Muscle of arm (tissue), 12 donors: ENCODE results near the gene CCDC141. TPM values are rescaled to one million over a fixed set of nuclear protein-coding genes. Genes with fewer than 3 reads are reported as not detected.

Experiments
- DNase-seq: peaks from one replicate; pipeline ENCODE4 v3.0.0-alpha.2; 2013
- polyA plus RNA-seq, 12 donors: library from polyadenylated mRNA; unstranded; fragments of 120-200 nt; gene quantifications; one replicate each; pipeline ENCODE4 v1.2.1, GENCODE V29; 2013; ENCODE audit not compliant: insufficient read length in 12 of 12

Gene CCDC141
- polyA plus RNA-seq, 12 donors: 20.9 to 82.6 (median 69.1) TPM; not detected in 1

- no peak for DNase-seq
Measured at GRCh38 chr2:178829299-178829960, 220.5 kb downstream of the CCDC141 start.

- DNase-seq: no peak
Measured at GRCh38 chr2:178828486-178828881, 221.5 kb downstream of the CCDC141 start.

GRCh38 chr2:178827739-178828485, 222.0 kb downstream of the CCDC141 start:
- DNase-seq: no peak

GRCh38 chr2:178827111-178827510, 222.8 kb downstream of the CCDC141 start:
- no peak for DNase-seq

DNA sequence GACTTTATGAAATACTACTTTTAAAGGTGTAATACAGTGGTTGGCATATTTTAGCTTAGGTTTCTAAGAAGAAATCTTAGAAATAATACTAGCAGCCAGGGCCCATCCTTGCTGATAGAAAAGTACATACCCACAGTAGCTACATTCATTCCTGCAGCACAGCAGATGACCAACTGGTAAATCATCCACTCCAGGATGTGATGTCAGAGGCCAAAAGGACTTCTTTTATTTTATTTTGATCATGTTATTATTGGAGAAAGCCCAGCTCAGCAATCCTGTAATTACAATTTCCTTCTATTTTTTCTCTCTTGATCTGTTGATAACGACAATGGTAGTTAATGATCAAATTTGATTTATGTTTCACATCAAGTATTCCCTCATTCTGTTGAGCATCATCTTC, 224.8 kb downstream of the CCDC141 start:
- DNase-seq: no peak

GRCh38 chr2:178824181-178824580, 225.8 kb downstream of the CCDC141 start:
- DNase-seq: no peak

DNA sequence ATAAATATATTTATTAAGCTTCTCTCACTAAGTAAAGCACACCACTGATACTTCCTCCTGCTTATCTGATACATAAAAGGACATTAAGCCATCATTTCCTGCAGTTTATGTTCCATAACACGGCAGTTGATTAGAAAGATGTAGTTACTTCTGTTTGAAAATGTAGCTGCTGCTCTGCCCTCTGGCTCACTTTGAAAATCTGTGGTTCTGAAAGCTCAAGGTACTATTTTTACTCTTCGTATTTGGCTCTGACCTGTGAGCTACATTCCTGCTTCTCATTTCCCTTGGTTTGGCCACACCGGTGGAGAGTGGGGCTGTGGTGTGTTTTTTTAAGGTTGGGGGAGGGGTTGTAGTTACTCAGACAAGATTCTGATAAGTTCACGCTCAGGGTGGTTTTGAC, 229.9 kb downstream of the CCDC141 start:
- DNase-seq: no peak

- no peak for DNase-seq
Measured at GRCh38 chr2:178819147-178819875, 230.6 kb downstream of the CCDC141 start.

DNA sequence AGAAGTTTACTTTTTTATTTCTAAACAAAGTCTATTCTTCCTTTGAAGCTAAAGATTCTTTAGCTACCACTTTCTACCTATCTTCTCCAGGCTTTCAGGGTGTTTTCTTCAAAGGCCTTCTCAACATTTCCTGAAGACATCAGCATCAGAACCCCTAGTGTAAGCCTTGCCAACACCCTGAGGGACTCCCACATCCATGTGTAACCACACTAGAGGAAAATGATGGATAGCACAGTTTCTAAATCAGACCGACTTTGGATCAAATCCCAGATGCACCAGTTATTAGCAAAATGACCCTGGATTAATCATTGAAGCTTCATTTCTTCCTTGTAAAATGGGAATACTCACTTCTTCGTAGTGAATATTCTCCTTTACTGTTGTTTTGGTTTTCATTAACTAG, 238.0 kb downstream of the CCDC141 start:
- no peak for DNase-seq

- no peak for DNase-seq
Measured at GRCh38 chr2:178811045-178811444, 238.9 kb downstream of the CCDC141 start.

DNA sequence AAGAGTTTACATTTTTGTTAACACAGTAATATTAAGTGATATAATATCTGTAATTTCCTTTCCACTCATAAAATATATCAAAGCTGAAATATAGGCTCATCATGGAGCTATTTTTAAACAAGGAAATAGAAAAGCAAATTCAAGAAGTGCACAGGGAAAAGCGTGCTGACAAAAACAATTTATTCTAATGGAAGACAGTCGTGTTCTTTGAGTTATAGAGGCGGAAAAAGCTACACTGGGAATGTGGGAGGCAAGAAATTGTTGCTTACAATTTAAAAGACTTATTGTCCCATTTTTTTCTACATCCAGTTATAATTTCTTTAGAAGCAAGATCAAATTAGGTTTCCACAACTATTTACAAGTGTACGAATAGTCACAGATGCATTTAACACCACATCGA, 239.5 kb downstream of the CCDC141 start:
- no peak for DNase-seq

DNA sequence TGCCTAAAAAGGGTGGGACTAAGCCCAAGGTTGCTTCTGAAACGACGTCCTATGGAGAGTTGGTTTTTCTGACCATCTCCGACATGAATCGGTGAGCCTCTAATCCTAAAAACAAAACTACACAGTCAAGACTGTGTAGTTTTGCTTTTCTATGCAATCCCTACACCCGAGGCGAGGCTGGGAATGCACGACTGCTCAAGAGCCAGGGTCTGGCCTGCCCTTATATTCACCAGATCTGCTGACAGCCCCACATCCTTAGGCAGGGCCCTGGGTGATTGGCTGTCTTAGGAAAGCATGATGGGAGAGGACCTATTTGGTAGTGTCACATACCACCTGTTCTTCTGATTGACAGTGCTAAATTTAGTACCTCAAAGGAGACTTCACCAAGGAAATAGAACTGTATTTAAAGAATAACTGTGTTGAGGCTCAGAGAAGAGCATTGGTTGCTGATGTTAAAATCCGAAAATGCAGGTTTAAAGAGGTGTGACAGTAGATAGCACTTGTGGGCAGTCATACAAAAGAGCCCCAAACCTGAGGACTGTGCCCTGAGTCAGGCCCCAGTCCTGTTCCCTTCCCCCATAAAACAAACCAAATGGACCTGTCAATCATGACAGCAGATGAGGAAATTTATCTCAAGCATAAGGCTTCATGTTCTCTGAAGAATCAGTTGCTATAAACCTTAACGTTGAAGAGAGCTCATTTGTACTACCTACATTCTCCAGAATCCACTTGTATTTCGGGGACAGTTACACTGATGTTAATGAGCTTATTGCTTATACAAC, 242.5 kb downstream of the CCDC141 start, which contains the start of gene TTN:
Gene TTN, minus strand, starts transcription at position 197 of the 782 bp plus-strand sequence. CDS start 2,781 bp downstream, outside the sequence.
- no peak for DNase-seq

DNA sequence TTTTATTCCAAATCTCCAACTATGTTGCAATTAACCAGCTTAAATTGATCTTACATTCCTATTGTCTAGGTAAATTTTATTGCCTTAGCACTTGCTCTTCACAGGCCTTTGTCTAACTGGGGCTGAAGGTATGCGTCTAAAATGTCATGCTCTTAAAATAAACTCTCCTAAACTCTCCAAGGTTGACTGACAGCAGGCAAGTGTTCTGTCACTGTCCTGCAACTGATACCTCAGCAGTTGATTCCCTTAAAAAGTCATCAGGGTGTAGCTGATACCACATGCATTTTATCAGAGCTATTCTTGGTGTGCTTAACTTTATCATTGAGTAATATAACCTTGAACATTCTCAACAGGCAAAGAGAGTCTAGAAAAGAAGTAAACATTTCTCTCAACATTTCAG, 243.4 kb downstream of the CCDC141 start:
- no peak for DNase-seq

DNA sequence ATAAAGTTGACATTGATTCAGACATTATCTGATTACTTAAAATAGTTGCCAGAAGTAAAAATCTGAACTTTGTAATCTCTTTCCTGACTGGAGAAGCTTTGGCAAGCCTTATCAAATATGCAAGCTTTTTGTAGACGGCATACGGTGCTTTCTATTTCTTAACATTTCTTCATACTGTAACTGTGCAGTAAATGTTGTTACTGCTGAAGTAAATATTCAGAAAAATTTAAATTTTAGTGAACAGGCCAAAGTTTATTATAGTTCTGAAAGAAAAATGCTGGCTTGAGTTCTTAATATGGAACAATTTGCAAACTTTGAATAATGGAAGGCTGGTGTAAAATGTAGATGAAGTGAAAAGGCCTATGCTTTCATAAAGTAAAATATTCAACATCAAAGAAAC, 244.5 kb downstream of the CCDC141 start:
- no peak for DNase-seq

- no peak for DNase-seq
Measured at GRCh38 chr2:178804791-178805190, 245.1 kb downstream of the CCDC141 start.

DNA sequence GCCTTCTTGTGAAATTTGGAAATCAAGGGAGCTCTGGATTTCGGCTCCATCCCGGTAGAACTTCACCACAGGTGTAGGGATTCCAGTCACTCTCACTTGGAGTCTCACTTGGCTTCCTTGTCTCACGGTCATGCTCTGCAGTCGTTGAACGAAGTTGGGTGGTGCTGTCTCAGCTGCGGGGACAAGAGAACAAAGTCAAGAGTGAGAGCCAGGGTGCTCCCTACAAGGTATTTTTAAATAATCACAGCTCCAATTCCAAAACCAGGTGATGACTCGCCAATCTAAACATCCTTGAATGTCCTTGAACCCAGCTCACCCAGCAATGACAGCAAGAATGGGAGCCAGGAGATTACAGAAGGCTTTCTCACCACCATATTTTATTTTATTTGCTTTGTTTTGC, 249.4 kb downstream of the CCDC141 start:
- DNase-seq: no peak

- no peak for DNase-seq
Measured at GRCh38 chr2:178799305-178799704, 250.6 kb downstream of the CCDC141 start.

- DNase-seq: peak; percentile 54
Measured at GRCh38 chr2:178796079-178796677, 253.8 kb downstream of the CCDC141 start.

DNA sequence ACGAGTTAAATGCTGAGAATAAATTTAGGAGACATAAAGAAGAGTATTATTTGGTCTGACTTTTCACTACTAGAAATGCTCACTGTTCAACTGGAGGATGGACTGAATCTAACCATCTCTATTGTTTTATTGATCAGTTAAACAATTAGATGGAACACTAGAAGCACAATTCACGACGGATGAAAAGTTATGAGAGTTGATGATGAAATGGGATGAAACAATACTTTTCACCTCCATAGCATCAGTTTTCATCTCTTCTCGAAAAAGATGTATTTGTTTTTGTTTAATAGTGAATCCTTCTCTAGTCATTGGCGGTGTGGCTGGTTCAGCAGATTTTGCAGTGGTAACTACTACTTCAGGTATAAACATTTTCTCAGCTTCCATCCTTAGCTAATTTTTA, 262.0 kb downstream of the CCDC141 start:
- DNase-seq: no peak

DNA sequence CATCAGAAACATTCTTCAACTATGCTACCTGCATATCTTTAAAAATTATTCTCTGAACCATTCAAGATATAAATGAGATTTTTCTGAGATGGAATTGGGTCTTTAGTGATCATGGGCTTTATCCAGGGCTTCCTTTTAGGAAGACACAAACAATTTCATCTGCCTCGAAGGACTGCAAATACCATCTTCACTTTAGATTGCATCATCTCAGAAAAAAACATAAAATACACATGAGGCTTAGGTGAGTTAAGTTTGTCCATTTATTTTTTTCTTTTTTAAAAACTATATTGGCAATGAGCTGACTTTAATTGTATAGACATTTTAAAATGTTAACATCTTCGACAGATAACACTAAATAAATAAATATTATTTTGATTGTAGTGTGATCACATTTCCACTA, 262.8 kb downstream of the CCDC141 start:
- DNase-seq: no peak

DNA sequence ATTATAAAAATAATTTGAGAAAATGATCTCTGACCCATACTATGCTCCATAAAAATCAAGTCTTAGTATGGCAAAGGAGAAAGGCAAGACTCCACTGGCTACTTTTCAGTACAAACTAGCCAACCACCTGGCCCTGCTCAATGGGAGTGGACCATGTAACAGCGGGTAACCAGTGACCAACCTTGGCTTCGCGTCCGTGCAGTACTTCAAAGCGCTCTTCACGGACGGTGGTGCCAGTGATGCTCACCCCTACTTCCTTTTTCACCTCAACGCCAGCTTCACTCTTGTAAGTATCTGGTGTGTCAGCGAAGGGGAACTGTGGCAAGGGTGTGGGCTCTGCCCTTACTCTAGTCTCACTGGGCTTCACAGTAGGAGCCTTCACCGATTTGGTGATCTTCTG, 266.0 kb downstream of the CCDC141 start:
- DNase-seq: no peak

DNA sequence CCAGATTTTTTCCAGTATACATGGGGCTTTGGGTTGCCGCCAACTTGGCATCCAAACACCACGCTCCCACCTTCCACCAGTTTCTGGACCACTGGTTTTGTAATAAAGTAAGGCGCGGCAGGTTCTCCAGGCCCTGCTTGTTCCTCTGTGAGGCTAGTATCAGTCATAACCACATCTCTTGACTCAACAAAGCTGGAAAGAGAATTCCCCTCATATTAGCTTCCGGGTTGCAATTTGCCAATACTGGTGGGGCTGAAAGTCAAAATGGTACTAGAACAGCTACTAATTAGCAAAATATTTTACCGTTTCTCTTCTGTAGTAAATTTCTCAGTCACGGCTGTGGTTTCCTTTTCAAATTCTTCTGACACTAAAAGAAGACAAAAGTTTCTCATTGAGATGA, 267.7 kb downstream of the CCDC141 start:
- no peak for DNase-seq
